Caco-2 (cell line): ENCODE results near the gene NPLOC4. TPM values are rescaled to one million over a fixed set of nuclear protein-coding genes. Genes with fewer than 3 reads are reported as not detected.

Experiments used
- BruUV-seq: library from RNA; stranded (reverse); fragments of 400-500 nt; replicated peaks from 2 replicates; lab custom pipeline; 2021; lab: Mats Ljungman, UMichigan
- CTCF ChIA-PET: fragments of 300-600 bp; sonication (Branson Sonifier 250); formaldehyde crosslinking; loops from one replicate; lab custom pipeline; 2022; ENCODE audit warnings: antibody characterized with exemption; lab: Charles Lee
- POLR2A ChIA-PET: fragments of 300-600 bp; sonication (Branson Sonifier 250); formaldehyde crosslinking; loops from one replicate; lab custom pipeline; 2022; ENCODE audit warnings: antibody characterized with exemption; lab: Charles Lee
- DNase-seq, 2 experiments: peaks; one replicate each; pipeline versions ENCODE4 v3.0.0 to v3.0.0-alpha.2; 2020 to 2022
- H3K27me3 ChIP-seq: replicated peaks from 2 replicates; pipeline ENCODE4 v1.6.0; 2011; ENCODE audit warnings: low read length; ENCODE audit not compliant: control insufficient read depth, insufficient read depth
- H3K36me3 ChIP-seq: 2 replicates; pipeline ENCODE4 v1.5.1; 2011; ENCODE audit warnings: low read length; ENCODE audit not compliant: control insufficient read depth, insufficient read depth
- H3K4me1 ChIP-seq: fragments of 250-450 bp; sonication (Bioruptor Pico); 2 replicates; pipeline ENCODE4 v1.5.1; 2020; ENCODE audit warnings: mild to moderate bottlenecking
- H3K4me3 ChIP-seq: 2 replicates; pipeline ENCODE4 v1.5.1; 2011; ENCODE audit warnings: low read depth, mild to moderate bottlenecking, control low read depth, low read length
- H3K9me3 ChIP-seq: fragments of 250-450 bp; sonication (Bioruptor Pico); 2 replicates; pipeline ENCODE4 v1.5.1; 2020; ENCODE audit warnings: mild to moderate bottlenecking, moderate library complexity
- H3K27ac Mint-ChIP-seq: one replicate; pipeline ENCODE4 v1.8.0; 2022; ENCODE audit warnings: mixed read lengths; ENCODE audit not compliant: unreplicated experiment
- H3K27me3 Mint-ChIP-seq: one replicate; pipeline ENCODE4 v1.8.0; 2022; ENCODE audit warnings: mixed read lengths; ENCODE audit not compliant: insufficient read depth, unreplicated experiment
- H3K36me3 Mint-ChIP-seq: one replicate; pipeline ENCODE4 v1.8.0; 2022; ENCODE audit warnings: mild to moderate bottlenecking, mixed read lengths; ENCODE audit not compliant: insufficient read depth, unreplicated experiment
- H3K4me1 Mint-ChIP-seq: one replicate; pipeline ENCODE4 v1.8.0; 2022; ENCODE audit warnings: low read depth, mixed read lengths; ENCODE audit not compliant: unreplicated experiment
- H3K4me3 Mint-ChIP-seq: one replicate; pipeline ENCODE4 v1.8.0; 2022; ENCODE audit warnings: mild to moderate bottlenecking, moderate library complexity, mixed read lengths; ENCODE audit not compliant: unreplicated experiment
- H3K9me3 Mint-ChIP-seq: one replicate; pipeline ENCODE4 v1.8.0; 2022; ENCODE audit warnings: mixed read lengths; ENCODE audit not compliant: unreplicated experiment
- CTCF ChIP-seq, 2 experiments: fragments of 200-600 bp in 1 of 2; IDR thresholded peaks; 1 replicate in 1 of 2; 2 replicates in 1 of 2; pipeline versions ENCODE4 v1.5.1 to v1.8.0; 2011 to 2022; ENCODE audit warnings: antibody characterized with exemption in 1 of 2, control low read depth in 1 of 2, inconsistent platforms in 1 of 2, low read depth in 1 of 2, low read length in 1 of 2, mild to moderate bottlenecking in 1 of 2, moderate library complexity in 1 of 2; ENCODE audit not compliant: insufficient read depth in 1 of 2, severe bottlenecking in 1 of 2, unreplicated experiment in 1 of 2
- intact Hi-C: fragments of 100-400 bp; cut with micrococcal nuclease; formaldehyde crosslinking; loops from one replicate; pipeline ENCODE4 v1.10.0; 2022; ENCODE audit not compliant: unreplicated experiment
- total RNA-seq: library from RNA; stranded (reverse); gene quantifications from 2 replicates; pipeline ENCODE4 v1.2.3, GENCODE V29; 2022

Gene NPLOC4
- total RNA-seq, 1 experiment from 2014 or later = 139 TPM

GRCh38 chr17:81558941-81559806 is 77.7 kb downstream of the NPLOC4 start:
- Histone ChIP-seq H3K9me3 (no peaks in the 10 kb centered on the region), H3K27me3 (no peaks in the 10 kb centered on the region), H3K4me1 (peaks cover 18% of the 10 kb centered on the region), H3K4me3 (no peak overlapping the region), H3K36me3 (peaks cover 1% of the 10 kb centered on the region)
- POLR2A ChIA-PET = no interaction called here
- peak; percentile 39 to 46 for DNase-seq
- Mint-ChIP-seq H3K4me1 (peaks cover 8% of the 10 kb centered on the region), H3K9me3 (no peaks in the 10 kb centered on the region), H3K27me3 (no peaks in the 10 kb centered on the region), H3K36me3 (peaks cover 90% of the 10 kb centered on the region), H3K27ac (no peak overlapping the region), H3K4me3 (no peak overlapping the region)
- CTCF ChIA-PET = interaction anchor here (0.6 kb wide), 1 partner anchor 76 kb away, joined by 5 read pairs; no protein-coding TSS in a partner anchor
- TF ChIP-seq CTCF (IDR thresholded peaks at IDR 0.05; ENCODE audit: insufficient read depth in 1 of 2, low read depth in 1 of 2, low read length in 1 of 2, severe bottlenecking in 1 of 2, unreplicated experiment in 1 of 2) = peak in 1 of 2 experiments; percentile 17
- no TSS peak for BruUV-seq
- intact Hi-C loops = no loop called here

- Histone ChIP-seq H3K4me3 (no peak overlapping the region), H3K27me3 (no peaks in the 10 kb centered on the region), H3K36me3 (peaks cover 1% of the 10 kb centered on the region), H3K9me3 (no peaks in the 10 kb centered on the region), H3K4me1 (peaks cover 18% of the 10 kb centered on the region)
- no TSS peak for BruUV-seq
- peaks cover 12% of the 10 kb centered on the region for H3K4me1 Mint-ChIP-seq
- H3K36me3 Mint-ChIP-seq = peaks cover 94% of the 10 kb centered on the region
- ChIA-PET CTCF (no interaction called here), POLR2A (no interaction called here)
- H3K4me3 Mint-ChIP-seq = no peak overlapping the region
- no peaks in the 10 kb centered on the region for H3K9me3 Mint-ChIP-seq
- no peaks in the 10 kb centered on the region for H3K27me3 Mint-ChIP-seq
- intact Hi-C loops = no loop called here
- DNase-seq = no peak
- no peak for TF ChIP-seq CTCF (IDR thresholded peaks at IDR 0.05; ENCODE audit: insufficient read depth in 1 of 2, low read depth in 1 of 2, low read length in 1 of 2, severe bottlenecking in 1 of 2, unreplicated experiment in 1 of 2)
- H3K27ac Mint-ChIP-seq = peak overlapping the region; percentile 1
Observed at GRCh38 chr17:81558115-81558468, 78.8 kb downstream of the NPLOC4 start.

- Histone ChIP-seq H3K4me1 (peaks cover 18% of the 10 kb centered on the region), H3K27me3 (no peaks in the 10 kb centered on the region), H3K9me3 (no peaks in the 10 kb centered on the region), H3K36me3 (no peaks in the 10 kb centered on the region; the same call in none of the 2 replicates), H3K4me3 (no peak overlapping the region)
- Mint-ChIP-seq H3K27ac (peak overlapping the region; percentile 1), H3K4me3 (no peak overlapping the region), H3K4me1 (peaks cover 12% of the 10 kb centered on the region), H3K36me3 (peaks cover 94% of the 10 kb centered on the region), H3K9me3 (no peaks in the 10 kb centered on the region), H3K27me3 (no peaks in the 10 kb centered on the region)
- intact Hi-C loops = loop anchor here (2.0 kb wide), 1 partner anchor 43 kb away; no protein-coding TSS in a partner anchor
- POLR2A ChIA-PET = interaction anchor here (0.6 kb wide), 1 partner anchor 1159 kb away, joined by 6 read pairs; the partner anchor contains the start of gene FN3KRP
- TF ChIP-seq CTCF (IDR thresholded peaks at IDR 0.05; ENCODE audit: insufficient read depth in 1 of 2, low read depth in 1 of 2, low read length in 1 of 2, severe bottlenecking in 1 of 2, unreplicated experiment in 1 of 2) = no peak
- BruUV-seq = no TSS peak
- CTCF ChIA-PET = no interaction called here
- peak in 1 of 2 experiments; percentile 39 for DNase-seq
Observed at GRCh38 chr17:81557276-81558114, 79.4 kb downstream of the NPLOC4 start.
